GM21529 (cell line): ENCODE measurements around the gene GPR152.

Experiments used
- ATAC-seq: cut with Tn5 transposase; IDR thresholded peaks from one replicate; pipeline ENCODE4 v1.9.1; 2021; ENCODE audit not compliant: unreplicated experiment

The GPR152 gene, protein sequence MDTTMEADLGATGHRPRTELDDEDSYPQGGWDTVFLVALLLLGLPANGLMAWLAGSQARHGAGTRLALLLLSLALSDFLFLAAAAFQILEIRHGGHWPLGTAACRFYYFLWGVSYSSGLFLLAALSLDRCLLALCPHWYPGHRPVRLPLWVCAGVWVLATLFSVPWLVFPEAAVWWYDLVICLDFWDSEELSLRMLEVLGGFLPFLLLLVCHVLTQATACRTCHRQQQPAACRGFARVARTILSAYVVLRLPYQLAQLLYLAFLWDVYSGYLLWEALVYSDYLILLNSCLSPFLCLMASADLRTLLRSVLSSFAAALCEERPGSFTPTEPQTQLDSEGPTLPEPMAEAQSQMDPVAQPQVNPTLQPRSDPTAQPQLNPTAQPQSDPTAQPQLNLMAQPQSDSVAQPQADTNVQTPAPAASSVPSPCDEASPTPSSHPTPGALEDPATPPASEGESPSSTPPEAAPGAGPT

DNA sequence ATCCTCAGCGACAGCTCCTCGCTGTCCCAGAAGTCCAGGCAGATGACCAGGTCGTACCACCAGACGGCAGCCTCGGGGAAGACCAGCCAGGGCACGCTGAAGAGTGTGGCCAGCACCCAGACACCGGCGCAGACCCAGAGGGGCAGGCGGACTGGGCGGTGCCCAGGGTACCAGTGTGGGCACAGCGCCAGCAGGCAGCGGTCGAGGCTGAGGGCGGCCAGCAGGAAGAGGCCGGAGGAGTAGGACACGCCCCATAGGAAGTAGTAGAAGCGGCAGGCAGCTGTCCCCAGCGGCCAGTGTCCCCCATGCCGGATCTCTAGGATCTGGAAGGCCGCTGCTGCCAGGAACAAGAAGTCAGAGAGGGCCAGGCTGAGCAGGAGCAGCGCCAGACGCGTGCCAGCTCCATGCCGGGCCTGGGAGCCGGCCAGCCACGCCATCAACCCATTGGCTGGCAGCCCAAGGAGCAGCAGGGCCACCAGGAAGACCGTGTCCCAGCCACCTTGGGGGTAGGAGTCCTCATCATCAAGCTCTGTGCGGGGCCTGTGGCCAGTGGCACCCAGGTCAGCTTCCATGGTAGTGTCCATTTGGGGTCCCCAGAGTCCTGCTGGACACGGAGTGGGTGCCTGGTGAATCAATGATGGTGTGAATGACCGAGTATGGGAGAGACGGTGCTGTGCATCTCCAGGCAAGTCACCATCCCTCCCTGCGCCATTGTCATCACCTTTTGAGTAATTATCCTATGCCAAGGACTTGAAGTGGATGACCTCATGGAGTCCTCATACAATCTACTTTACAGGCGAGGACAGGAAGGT, at the start of gene GPR152:
TSS of gene GPR152 (minus strand) at position 589 of the 812 bp plus-strand sequence. CDS start at position 584, 5 bp downstream.
- ATAC-seq = no peak

DNA sequence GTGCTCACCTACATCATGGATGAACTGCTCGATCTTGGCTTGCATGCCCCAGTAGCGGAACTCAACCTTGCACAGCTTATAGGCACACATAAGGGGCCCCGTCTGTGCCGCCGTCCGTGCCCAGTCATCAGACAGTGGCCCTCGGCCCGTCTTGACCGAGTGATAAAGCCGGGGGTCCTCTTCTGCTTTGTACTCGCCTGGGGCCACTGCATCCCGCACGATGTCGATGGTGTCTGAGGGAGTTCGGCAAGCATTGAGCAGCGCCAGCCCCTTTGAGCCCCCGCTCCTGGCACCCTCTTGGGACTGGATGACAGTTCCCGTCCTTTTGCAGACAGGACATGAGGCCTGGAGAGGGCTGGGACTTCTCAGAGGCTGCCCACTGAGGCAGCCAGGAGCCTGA, 49.3 kb upstream of the GPR152 start:
- no peak for ATAC-seq

DNA sequence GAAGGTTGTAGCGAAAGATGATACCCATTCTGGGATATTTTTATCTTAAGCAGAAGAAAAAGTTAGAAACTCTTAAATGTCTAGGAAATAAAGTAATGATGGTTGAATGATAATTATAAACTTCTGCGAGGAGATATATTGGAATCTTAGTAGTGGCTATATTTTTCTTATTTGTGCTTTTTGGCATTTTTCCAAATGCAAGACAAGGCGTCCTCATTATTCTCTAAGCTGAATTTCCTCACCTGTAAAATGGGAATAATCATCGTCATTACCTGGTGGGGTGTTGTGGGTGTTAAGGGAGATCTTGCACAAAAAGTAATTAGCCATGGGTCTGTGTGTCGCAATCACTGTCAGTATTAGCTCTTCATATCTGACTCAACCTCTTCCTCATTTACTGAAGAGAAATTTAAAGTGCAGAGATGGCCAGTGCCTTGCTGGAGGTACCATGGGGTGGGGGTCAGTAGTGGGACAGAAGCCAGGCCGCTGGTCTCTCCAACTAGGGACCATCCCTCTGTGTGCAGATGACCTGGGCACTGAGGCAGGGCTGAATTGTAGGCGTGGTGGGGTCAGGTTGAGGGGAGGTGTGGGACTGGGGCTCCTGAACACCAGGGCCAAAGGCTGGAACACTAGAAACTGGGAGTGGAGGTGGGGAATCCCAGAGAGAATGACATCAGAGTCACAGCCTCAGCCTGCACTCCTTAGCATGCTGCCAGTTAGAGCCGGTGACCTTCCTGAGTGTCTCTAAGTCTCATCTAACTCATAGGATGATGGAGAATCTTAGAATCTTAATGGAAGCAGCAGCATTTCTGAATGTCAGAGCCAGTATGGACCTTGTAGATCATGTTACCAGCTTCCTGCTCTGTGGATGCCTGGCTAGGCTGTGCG, 48.5 kb upstream of the GPR152 start:
- no peak for ATAC-seq

DNA sequence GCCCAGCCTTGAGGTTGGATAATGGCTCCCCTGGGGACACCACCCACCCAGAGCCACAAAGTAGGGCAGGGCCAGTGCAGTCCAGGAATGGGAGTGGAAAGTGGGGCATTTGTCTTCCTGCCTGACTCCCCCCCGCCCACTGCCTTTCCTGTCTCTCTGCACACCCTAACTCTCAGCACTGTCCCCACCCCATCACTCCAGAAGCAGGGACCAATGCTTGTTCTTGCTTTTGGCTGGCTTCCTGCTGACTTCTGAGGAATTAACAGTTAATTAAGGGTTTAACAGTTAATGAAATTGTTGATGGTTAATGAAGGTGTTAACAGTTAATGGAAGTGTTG, 47.9 kb upstream of the GPR152 start:
- ATAC-seq = no peak

DNA sequence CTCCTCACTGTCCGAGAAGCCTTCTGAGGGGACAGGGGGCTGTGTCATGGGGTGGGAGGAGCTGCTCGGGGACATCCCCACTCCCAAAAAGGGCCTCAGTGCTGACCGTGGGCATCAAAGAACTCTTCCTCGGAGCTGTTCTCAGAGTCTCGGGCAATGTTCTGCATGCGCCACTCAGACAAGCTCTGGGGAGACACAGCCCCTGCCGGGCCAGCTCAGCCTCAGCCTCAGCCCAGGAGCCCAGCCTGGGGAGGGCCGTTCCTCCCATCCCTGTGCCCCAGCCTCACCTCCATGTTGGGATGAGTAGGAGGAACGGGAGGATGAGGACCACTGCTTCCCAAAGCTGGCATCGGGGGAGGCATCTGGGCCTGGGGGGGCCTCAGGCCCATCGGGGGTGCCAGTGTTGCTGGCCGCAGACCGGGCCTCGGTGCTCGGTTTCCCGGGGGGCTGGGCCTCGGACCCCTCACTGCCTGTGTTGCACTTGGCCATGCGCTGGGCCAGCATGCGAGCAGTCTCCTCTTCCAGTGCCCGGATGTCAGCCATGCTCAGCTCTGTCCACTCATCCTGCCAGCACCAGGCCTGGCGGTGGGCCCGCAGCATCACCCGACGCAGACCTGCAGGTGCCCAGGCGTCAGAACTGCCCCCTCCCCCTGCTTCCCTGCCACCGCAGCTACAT, 47.4 kb upstream of the GPR152 start:
- ATAC-seq = no peak

DNA sequence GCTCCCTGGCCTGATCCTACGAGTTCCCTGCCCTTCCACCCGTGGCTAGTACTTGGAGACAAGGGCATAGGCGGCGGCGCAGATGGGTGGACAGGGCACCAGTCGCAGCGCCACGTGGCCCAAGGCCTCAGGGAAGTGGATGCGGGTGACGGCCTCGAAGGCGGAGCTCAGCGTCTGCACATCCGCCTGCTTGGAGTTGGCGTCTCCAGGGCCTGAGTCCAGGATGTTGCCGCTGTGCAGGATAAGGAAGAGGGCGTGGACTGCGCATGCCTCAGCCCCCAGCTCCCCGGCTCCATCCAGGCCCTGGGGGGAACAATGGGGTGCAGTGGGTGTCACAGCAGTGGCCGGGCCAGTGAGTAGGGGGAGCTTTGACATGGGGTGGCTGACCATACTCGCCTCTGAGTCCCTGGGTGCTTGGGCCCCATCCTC, 46.0 kb upstream of the GPR152 start:
- ATAC-seq = no peak

DNA sequence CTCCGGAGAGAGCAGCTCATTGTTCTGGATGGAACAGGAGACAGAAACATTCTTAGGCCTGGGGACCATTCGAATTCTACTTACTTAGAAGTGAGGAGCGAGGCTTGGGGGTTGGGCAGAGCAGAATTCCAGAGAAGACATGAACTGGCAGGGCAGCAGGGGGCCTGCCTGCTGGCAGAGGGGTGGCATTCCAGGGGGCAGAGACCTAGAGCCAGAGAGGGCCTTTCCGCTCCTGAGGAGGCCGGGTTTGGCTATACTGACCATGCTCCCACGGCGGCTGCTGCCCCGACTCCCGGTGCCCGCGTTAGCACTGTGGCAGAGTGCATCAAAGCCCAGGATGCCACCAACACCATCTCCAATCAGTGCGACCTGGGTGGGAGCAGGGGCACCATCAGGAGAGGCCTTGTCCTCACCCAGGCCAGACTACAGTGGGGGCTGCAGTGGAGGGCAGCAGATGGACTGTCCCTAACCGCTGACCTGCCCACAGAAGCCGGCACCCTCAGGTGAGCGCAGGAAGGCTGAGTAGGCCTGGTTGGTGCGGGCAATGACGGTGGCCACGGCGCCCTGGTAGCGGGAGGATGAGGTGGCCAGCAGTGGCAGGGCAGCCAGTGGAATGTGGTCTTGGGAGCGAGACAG, 45.2 kb upstream of the GPR152 start:
- ATAC-seq = no peak

DNA sequence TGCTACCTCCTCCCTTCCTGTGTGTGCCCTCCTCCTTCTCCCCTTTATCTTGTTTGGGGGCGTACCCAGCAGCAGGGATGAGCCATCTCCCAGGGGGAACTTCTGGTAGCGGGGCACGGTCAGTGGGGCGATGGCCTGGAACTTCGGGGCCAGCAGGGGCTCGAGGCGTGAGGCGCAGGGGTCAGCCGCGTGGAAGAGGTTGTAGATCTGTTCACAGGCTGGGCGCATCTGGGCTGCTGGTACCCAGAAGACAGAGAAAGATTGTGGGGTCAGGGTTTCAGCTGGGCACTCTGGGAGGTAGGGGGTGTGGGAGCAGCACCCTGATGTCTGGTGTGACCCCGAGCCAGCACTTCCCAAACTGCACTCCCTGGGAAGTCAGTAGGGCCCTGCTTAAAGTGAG, 43.6 kb upstream of the GPR152 start:
- no peak for ATAC-seq

DNA sequence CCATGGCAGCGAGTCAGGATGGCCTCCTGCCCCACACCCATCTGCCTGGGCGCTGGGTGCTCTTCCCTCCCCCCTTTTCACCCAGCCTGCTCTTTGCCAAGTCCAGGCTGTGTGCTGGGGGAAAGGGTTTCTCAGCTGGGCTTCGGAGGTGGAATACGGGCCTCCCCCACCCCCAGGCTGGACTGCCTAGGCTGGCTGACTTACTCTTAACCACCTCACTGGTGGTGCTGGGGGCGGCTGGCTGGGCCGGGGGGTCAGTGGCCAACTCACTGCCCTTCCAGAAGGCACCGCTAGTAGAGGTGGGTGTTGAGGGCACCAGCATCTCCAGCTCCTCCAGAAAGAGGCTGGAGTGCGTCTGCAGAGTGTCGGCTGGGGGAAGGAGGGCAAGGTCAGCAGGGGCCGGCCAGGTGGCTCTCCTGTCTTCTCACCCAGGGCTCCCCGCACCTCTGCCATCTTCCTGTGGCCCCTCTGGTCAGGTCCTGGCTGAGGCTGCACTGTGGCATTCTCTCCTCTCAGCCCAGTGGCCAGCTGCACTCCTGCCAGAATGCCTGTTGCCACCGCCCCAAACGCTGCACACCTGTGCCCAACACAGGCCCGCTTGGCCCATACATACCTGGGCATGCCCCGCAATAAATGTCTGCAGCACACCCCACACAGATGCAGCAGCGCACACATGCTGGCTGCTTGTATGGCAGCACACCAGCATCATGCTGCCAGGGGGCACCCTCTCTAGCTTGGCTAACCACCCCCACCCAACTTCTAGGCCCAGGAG, 42.9 kb upstream of the GPR152 start:
- ATAC-seq = no peak

DNA sequence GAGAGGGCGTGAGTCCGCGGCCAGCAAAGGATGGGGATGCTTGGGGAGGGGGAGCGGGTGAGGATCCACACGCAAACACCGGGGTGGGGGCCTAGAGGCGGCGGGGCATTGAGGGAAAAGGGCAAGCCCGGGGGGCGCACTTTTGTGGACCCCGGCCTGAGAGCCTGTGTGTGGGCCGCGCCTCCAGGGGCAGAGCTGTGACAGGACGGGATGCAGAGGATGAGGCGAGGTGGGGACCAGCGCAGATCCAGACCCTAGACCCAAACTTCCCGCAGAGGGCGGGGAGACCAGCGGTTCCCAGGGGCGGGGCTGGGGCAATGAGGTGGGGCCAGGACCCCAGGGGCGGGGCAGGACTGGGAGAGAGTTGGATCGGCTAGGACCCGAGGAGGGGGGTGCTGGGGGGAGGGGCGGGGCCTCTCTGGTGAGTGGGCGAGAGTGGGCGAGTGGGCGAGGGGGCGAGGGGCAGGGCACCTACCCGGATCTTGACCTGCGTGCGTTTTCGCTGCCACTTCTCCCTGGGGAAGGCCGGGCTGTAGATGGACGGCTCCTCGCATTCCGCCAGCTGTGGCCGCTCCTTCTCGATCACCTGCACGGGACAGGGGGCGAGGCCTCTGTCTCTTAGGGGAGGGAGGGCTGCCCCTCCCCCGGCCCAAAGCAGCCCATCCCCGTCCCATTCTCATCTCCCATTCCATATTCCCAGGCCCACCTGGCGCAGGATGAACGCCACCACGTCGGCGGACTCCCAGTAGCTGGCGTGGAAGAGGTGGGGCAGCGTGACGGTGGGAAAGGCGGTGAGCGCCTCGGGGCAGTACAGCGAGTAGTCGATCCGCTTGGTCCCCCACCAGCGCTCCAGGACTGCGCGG, 42.1 kb upstream of the GPR152 start:
- no peak for ATAC-seq

DNA sequence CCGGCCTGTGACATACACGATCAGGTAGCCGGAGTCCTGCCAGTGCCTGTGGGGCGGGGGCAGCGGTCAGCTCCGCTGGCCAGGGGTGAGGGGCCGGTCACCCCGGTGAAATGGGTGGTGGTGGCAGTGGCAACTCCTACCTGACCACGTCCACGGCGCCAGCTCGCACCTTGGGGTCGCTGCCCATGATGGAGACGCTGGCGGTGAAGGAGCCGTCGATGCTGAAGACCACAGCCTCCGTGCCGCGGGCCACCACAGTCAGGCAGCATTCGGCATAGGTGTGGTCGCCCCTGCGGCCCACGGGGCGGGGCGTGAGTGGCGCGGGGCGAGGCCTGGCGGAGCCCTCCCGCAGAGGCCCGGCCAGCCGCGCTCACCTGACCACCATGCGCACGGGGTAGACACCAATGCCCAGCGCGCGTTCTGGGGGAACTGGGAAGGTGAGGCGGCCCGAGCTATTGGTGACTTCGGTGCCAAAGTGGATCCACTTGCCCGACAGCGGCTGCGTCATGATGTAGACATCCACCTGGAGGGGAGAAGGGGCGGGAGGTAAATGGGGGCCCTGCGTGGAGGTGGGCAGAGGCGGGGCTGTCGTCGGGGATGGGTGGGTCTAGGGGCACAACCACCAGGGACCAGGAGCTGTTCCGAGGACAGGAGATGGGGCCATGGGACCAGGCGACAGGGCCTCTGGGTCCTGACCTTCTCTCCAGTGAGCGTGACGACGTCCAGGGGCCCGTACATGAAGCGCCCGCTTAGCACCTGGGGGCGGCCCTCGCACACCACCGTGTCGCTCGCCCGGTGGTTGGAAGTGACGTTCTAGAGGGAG, 41.2 kb upstream of the GPR152 start:
- ATAC-seq = no peak

DNA sequence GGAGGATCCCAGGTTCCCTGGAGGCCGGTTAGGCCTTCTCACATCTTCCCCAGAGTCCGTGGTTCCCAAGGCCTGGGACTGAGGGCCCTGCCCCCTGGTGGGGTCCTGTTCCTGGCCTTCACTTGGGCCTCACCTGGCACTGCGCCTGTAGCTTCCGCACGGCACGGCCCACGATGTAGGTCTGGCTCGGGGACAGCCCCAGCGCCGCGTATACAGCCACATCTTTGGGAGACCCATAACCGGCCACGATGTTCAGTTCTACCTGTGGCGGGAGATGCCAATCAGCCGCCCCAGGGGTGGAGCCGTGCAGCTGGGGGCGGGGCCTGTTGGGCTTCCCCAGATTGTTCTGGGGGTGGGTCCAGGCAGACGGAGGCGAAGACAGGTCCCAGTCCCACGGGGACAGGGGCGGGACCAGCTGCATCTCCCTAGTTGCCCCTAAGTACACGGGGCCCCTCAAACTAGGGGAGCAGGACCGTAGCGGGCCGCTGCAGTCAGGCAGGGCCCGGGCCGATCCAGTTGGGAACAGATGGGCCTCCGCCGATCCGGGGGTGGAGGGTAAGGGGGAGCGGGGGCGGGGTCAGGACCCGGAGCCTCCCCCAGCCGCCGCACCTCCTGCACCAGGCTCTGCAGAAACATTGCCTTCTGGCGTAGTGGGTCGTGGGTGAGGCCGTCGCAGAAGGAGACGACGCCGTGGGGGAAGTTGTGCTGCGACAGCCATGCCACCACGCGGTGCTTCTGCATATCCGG, 40.4 kb upstream of the GPR152 start:
- no peak for ATAC-seq

DNA sequence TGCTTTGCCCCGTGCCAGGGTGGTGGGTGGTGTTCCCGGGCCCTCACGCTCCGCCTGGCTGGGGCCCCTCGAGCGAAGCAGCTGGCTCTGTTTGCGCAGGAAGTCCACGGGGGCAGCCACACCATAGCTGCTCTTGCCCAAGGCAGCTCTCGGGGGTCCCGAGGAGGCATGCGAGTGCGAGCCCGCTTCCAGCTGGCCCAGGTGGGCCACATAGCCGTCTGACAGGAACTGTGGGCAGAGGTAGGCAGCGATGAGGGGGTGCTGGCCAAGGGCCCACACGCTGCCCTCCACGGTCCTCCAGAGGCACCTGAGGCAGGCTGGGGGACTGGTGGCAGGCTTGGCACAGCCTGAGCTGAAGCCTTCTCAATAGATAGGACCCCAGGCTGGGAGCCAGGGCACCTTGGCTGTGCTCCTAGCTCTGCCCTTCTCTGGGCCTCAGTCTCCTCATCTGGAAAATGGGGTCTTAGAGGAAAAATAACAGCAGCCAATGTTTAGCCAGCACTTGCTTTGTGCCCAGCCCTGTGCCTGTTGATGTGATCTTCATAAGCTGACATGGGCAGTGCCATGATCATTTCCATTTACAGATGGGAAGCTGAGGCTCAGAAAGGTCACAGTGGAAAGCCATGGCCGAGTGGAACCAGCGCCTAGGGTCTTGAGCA, 39.7 kb upstream of the GPR152 start:
- no peak for ATAC-seq

DNA sequence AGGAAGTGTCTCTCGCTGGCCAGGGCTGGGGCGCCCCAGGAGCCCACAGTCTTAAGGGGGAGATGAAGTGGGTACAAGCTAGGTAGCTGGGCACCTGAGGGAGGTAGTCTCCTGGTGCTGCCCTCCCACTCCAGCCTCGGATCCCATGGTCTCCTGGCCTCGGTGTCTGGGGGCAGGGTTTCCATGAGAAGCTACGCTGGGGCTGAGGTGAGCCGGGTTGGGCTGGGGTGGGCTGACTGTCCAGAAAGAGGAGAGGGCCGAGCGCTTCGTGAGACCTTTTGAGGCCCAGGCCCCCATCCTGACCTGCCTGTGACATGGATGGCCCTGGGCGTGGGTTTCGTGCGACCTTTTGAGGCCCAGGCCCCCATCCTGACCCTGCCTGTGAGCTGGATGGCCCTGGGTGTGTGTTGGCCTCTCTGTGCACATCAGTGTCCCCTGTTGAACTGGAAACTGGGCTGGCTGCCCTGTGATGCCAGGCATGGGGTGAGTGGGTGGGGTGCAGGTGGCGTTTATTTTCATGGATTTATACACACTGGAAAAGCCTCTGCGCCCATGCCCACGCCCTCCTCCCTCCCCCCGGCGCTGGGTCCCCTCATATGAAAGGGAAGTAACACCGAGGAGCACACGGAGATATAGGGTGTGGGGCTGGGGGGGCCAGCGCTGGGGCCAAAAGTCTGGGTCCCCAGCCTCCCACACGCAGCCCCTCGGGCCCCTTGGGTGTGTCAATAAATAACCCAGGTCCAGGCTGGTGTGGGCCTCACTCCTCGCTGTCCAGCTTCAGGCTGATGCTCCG, 38.9 kb upstream of the GPR152 start:
- ATAC-seq = no peak

DNA sequence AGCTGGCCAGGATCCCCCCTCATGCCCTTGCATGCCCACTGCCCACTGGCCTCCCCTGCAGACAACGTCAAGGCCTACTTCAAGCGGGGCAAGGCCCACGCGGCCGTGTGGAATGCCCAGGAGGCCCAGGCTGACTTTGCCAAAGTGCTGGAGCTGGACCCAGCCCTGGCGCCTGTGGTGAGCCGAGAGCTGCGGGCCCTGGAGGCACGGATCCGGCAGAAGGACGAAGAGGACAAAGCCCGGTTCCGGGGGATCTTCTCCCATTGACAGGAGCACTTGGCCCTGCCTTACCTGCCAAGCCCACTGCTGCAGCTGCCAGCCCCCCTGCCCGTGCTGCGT, 38.2 kb upstream of the GPR152 start:
- ATAC-seq = no peak
